Fibroblast of lung (primary cell): Measurements from ENCODE around the gene SLC38A1. TPM values are rescaled to one million over a fixed set of nuclear protein-coding genes. Genes with fewer than 3 reads are reported as not detected.

Experiments
- DNase-seq, 2 donors: peaks; one replicate each; pipeline versions ENCODE4 v3.0.0 to v3.0.0-alpha.2; 2010; ENCODE audit warnings: low read depth in 2 of 2
- H2AFZ ChIP-seq: 2 replicates; pipeline ENCODE4 v1.5.1; 2012; ENCODE audit warnings: low read length, control low read depth, inconsistent platforms
- H3K27ac ChIP-seq: 2 replicates; pipeline ENCODE4 v1.5.1; 2011; ENCODE audit warnings: low read length, control low read depth; ENCODE audit not compliant: insufficient read depth
- H3K27me3 ChIP-seq: 2 replicates; pipeline ENCODE4 v1.5.1; 2011; ENCODE audit warnings: mild to moderate bottlenecking, low read length; ENCODE audit not compliant: control insufficient read depth, insufficient read depth
- H3K36me3 ChIP-seq: 2 replicates; pipeline ENCODE4 v1.5.1; 2011; ENCODE audit warnings: low read length; ENCODE audit not compliant: control insufficient read depth, insufficient read depth
- H3K4me1 ChIP-seq: 2 replicates; pipeline ENCODE4 v1.5.1; 2011; ENCODE audit warnings: low read length; ENCODE audit not compliant: control insufficient read depth, insufficient read depth; ENCODE audit errors: extremely low read depth
- H3K4me2 ChIP-seq: 2 replicates; pipeline ENCODE4 v1.5.1; 2011; ENCODE audit warnings: low read length, control low read depth; ENCODE audit not compliant: insufficient read depth; ENCODE audit errors: extremely low read depth
- H3K4me3 ChIP-seq, 4 experiments: fragments of 200-600 bp in 1 of 4; sonication (generic) in 1 of 4; replicated peaks in 1 of 4; 2 replicates each; pipeline ENCODE4 v1.5.1; 2011 to 2016; ENCODE audit warnings: low read length in 4 of 4, low read depth in 3 of 4, mild to moderate bottlenecking in 3 of 4, control low read depth in 2 of 4, inconsistent platforms in 1 of 4, mixed read lengths in 1 of 4; ENCODE audit not compliant: insufficient read depth in 1 of 4; ENCODE audit errors: control extremely low read depth in 1 of 4
- H3K79me2 ChIP-seq: 2 replicates; pipeline ENCODE4 v1.5.1; 2012; ENCODE audit warnings: mild to moderate bottlenecking, low read length, inconsistent platforms; ENCODE audit not compliant: control insufficient read depth, insufficient read depth
- H3K9ac ChIP-seq: 2 replicates; pipeline ENCODE4 v1.5.1; 2011; ENCODE audit warnings: mild to moderate bottlenecking, low read length, control low read depth; ENCODE audit not compliant: insufficient read depth
- H3K9me3 ChIP-seq: 2 replicates; pipeline ENCODE4 v1.5.1; 2012; ENCODE audit warnings: low read depth, low read length; ENCODE audit not compliant: control insufficient read depth, insufficient read depth
- H4K20me1 ChIP-seq: 2 replicates; pipeline ENCODE4 v1.5.1; 2011; ENCODE audit warnings: low read length; ENCODE audit not compliant: control insufficient read depth, insufficient read depth; ENCODE audit errors: extremely low read depth
- EZH2 ChIP-seq: IDR thresholded peaks from 2 replicates; pipeline ENCODE4 v1.5.1; 2012; ENCODE audit warnings: low read length, control low read depth, mild to moderate bottlenecking; ENCODE audit errors: missing control alignments
- polyA plus RNA-seq, 2 donors: library from polyadenylated mRNA; depleted of rRNA in 1 of 2; stranded (reverse) in 1 of 2; unstranded in 1 of 2; fragments of >200 nt; gene quantifications; 2 replicates each; pipeline ENCODE4 v1.2.1, GENCODE V29; 2011 to 2012; ENCODE audit warnings: missing spikeins in 1 of 2
- total RNA-seq: library from RNA; depleted of rRNA; stranded (reverse); fragments of >200 nt; gene quantifications from 2 replicates; pipeline ENCODE4 v1.2.1, GENCODE V29; 2014
- TF ChIP-seq, protein P1 (sequence below), 2 donors: IDR thresholded peaks in 1 of 2; conservative IDR thresholded peaks in 1 of 2; 1 replicate in 1 of 2; 2 replicates in 1 of 2; pipeline ENCODE4 v1.5.1; 2011 to 2012; ENCODE audit warnings: low read length in 2 of 2, control low read depth in 1 of 2, inconsistent platforms in 1 of 2, low read depth in 1 of 2, mild to moderate bottlenecking in 1 of 2

The SLC38A1 gene
- total and polyA plus RNA-seq, 2 donors (not counting 1 experiment from before 2014, with no cell fraction given), result 24.3 to 88.8 TPM

GRCh38 chr12:46158501-46158900 lies 110.3 kb downstream of the SLC38A1 start:
- Histone ChIP-seq H3K27me3 (no peaks in the 10 kb centered on the region), H4K20me1 (no peaks in the 10 kb centered on the region), H3K27ac (no peak overlapping the region), H3K4me2 (no peak overlapping the region), H3K36me3 (no peaks in the 10 kb centered on the region), H3K79me2 (no peaks in the 10 kb centered on the region), H2AFZ (no peak overlapping the region), H3K4me3 (no peak overlapping the region), H3K9me3 (no peaks in the 10 kb centered on the region), H3K4me1 (peaks cover 5% of the 10 kb centered on the region), H3K9ac (no peak overlapping the region)
- peak; percentile 6 to 31 for DNase-seq
- TF ChIP-seq EZH2, result no peak
- TF ChIP-seq, protein P1, sequence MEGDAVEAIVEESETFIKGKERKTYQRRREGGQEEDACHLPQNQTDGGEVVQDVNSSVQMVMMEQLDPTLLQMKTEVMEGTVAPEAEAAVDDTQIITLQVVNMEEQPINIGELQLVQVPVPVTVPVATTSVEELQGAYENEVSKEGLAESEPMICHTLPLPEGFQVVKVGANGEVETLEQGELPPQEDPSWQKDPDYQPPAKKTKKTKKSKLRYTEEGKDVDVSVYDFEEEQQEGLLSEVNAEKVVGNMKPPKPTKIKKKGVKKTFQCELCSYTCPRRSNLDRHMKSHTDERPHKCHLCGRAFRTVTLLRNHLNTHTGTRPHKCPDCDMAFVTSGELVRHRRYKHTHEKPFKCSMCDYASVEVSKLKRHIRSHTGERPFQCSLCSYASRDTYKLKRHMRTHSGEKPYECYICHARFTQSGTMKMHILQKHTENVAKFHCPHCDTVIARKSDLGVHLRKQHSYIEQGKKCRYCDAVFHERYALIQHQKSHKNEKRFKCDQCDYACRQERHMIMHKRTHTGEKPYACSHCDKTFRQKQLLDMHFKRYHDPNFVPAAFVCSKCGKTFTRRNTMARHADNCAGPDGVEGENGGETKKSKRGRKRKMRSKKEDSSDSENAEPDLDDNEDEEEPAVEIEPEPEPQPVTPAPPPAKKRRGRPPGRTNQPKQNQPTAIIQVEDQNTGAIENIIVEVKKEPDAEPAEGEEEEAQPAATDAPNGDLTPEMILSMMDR (conservative IDR thresholded peaks at IDR 0.05 in 1 of 2, IDR thresholded peaks at IDR 0.05 in 1 of 2; ENCODE audit: low read depth in 1 of 2, low read length in 2 of 2), result no peak

DNA sequence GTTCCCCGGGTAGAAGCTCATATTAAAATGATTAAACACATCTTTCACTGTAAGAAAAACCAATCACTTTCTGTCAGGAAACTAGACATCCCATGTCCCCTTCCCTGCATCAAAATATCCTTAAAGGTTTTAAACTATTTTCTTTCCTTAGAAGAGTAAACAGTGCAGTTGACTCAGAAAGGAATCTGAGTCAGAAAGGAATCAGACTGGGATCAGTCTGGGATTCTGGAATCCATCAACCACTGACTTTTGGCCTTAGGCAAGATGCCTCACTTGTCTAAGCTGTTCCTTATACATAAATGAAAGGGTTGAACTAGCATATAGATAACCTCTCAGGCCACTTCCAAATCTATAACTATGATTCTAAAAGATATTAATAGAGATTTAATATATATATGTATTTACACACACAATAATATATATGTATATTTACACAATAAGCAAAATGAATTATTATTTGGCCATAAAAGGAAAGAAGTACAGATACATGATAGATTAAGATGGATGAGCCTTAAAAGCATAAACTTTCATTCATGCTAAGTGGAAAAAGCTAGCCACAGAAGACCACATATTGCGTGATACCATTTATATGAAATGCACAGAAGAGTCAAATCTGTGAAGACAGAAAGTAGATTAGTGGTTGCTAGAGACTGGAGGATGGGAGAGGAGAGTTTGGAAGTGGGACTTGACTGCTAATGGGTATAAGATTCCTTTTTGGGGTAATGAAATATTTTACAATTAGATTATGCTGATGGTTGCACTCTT lies 114.4 kb downstream of the SLC38A1 start:
- Histone ChIP-seq H2AFZ (no peak overlapping the region), H3K79me2 (no peaks in the 10 kb centered on the region), H3K4me1 (peaks cover 6% of the 10 kb centered on the region), H3K9ac (no peak overlapping the region), H3K27me3 (no peaks in the 10 kb centered on the region), H3K9me3 (no peaks in the 10 kb centered on the region), H3K36me3 (no peaks in the 10 kb centered on the region), H3K4me3 (no peak overlapping the region), H3K4me2 (peak overlapping the region; percentile 48), H4K20me1 (no peaks in the 10 kb centered on the region), H3K27ac (no peak overlapping the region)
- TF ChIP-seq, protein P1 (conservative IDR thresholded peaks at IDR 0.05 in 1 of 2, IDR thresholded peaks at IDR 0.05 in 1 of 2; ENCODE audit: low read depth in 1 of 2, low read length in 2 of 2), result no peak
- TF ChIP-seq EZH2, result no peak
- peak; percentile 37 to 72 for DNase-seq

DNA sequence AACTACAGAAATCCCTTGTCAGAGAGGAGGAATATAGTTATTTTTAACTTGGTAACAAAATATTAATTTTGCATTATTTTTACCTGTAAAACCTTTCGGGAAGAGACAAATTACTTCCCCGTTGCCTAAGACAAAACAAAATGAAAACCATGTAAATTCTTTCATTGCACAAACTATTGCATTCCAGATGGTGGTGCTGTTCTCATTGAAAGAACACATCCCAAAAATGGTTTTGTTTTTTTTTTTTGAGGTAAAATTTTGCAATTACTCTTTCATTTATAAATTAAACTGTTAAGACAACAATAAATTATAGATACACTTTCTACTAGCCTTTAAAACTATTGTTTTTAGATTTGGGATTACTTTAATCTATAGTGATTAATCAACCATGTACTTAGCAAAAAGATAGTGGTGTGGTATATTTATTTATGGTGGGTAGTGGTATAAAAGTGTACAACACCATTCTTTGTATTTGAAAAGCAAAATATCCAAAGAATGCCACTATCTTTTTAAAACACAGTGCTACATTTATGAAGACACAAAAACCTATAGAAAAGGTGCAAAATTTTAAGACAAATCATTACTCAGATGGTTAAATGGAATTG lies 115.5 kb downstream of the SLC38A1 start:
- H3K4me3 ChIP-seq, result no peak overlapping the region
- no peak overlapping the region for H3K4me2 ChIP-seq
- H3K36me3 ChIP-seq, result no peaks in the 10 kb centered on the region
- H3K4me1 ChIP-seq, result peaks cover 6% of the 10 kb centered on the region
- no peak for TF ChIP-seq EZH2
- TF ChIP-seq, protein P1 (conservative IDR thresholded peaks at IDR 0.05 in 1 of 2, IDR thresholded peaks at IDR 0.05 in 1 of 2; ENCODE audit: low read depth in 1 of 2, low read length in 2 of 2), result peak; percentile 43 to 72
- H3K9ac ChIP-seq, result no peak overlapping the region
- peak; percentile 30 to 63 for DNase-seq
- H3K9me3 ChIP-seq, result no peaks in the 10 kb centered on the region
- H2AFZ ChIP-seq, result no peak overlapping the region
- no peak overlapping the region for H3K27ac ChIP-seq
- H3K27me3 ChIP-seq, result no peaks in the 10 kb centered on the region
- no peaks in the 10 kb centered on the region for H3K79me2 ChIP-seq
- H4K20me1 ChIP-seq, result no peaks in the 10 kb centered on the region
